ENCODE measurements around the gene CREB3L4. TPM values are rescaled to one million over a fixed set of nuclear protein-coding genes. Genes with fewer than 3 reads are reported as not detected.

Gene CREB3L4
- total and polyA plus RNA-seq, 4 donors = 1.4 to 10.7 (median 6.9) TPM

DNA sequence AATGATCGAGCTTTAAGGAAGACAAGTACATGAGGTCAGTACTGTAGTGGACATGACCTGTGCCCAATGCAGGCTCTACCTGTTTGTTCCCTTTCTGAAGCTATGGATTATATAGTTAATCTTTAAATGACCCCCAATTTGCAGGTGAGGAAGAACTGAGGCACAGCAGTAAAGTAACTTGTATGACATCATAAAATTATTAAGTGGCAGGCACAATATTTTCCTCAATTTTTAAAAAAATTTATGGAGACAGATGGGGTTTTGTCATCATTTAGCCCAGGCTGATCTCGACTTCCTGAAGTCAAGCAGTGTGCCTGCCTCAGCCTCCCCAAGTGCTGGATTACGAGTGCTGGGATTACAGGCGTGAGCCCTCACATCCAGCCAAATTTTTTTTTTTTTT, 41.3 kb upstream of the CREB3L4 start:
- Histone ChIP-seq H3K4me3 (ENCODE audit: low read length in 2 of 2) (no peak overlapping the region), H3K27ac (ENCODE audit: low read depth in 1 of 2, low read length in 2 of 2) (no peak overlapping the region), H3K27me3 (ENCODE audit: control insufficient read depth in 1 of 2, insufficient read depth in 2 of 2, low read length in 1 of 2) (no peaks in the 10 kb centered on the region), H3K9me3 (ENCODE audit: control insufficient read depth, low read length) (no peaks in the 10 kb centered on the region), H3K36me3 (ENCODE audit: control insufficient read depth in 1 of 2, insufficient read depth in 2 of 2, low read length in 1 of 2) (peaks cover 0 to 1% of the 10 kb centered on the region in 2 donors), H3K4me1 (ENCODE audit: control insufficient read depth in 1 of 2, insufficient read depth in 2 of 2, low read length in 2 of 2) (no peaks in the 10 kb centered on the region)
- DNase-seq (no peak), ATAC-seq (ENCODE audit: low FRiP score) (no peak)
- intact Hi-C loops (cut with DNase I) = loop anchor here in 1 of 2 donors (10.0 kb wide), 1 partner anchor 58 kb away; the partner anchor contains the start of gene RAB13
- 64 to 68% methylated on average over 4 of the region's 4 CpGs for WGBS, 2 donors

DNA sequence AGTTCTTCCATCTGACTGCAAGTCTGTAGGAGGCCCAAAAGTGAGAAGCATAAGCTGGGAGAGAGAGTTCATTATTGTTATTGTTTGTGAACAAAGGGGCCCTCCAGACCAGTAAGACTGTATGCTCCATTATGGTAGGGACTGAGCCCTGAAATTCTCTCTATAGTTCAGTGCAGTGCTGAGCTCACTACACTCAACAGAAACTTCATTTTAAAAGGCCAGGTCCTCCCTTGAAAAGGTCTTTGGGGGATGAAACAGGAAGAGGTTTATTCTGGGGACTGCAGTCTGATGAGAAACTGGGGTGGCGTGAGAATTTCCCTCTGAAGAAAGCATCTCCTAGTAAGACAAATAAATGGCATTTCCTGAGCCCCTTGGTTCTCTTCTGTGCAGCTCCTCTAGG, 39.5 kb upstream of the CREB3L4 start:
- H3K9me3 ChIP-seq (ENCODE audit: control insufficient read depth, low read length) = no peaks in the 10 kb centered on the region
- H3K4me1 ChIP-seq (ENCODE audit: control insufficient read depth in 1 of 2, insufficient read depth in 2 of 2, low read length in 2 of 2) = no peaks in the 10 kb centered on the region
- H3K27ac ChIP-seq (ENCODE audit: low read depth in 1 of 2, low read length in 2 of 2) = no peak overlapping the region
- intact Hi-C loops (cut with DNase I) = loop anchor here in 1 of 2 donors (10.0 kb wide), 1 partner anchor 57 kb away; the partner anchor contains the start of gene RAB13
- no peaks in the 10 kb centered on the region for H3K27me3 ChIP-seq (ENCODE audit: control insufficient read depth in 1 of 2, insufficient read depth in 2 of 2, low read length in 1 of 2)
- no peak overlapping the region for H3K4me3 ChIP-seq (ENCODE audit: low read length in 2 of 2)
- H3K36me3 ChIP-seq (ENCODE audit: control insufficient read depth in 1 of 2, insufficient read depth in 2 of 2, low read length in 1 of 2) = peaks cover 2 to 3% of the 10 kb centered on the region in 2 donors
- DNase-seq = no peak
- ATAC-seq (ENCODE audit: low FRiP score) = no peak
- 85 to 89% methylated on average over 1 of the region's 1 CpG for WGBS, 2 donors

GRCh38 chr1:153928791-153929341, 38.8 kb upstream of the CREB3L4 start:
- no peak for ATAC-seq (ENCODE audit: low FRiP score)
- WGBS, 2 donors = 57 to 65% methylated on average over 4 of the region's 4 CpGs
- Histone ChIP-seq H3K9me3 (ENCODE audit: control insufficient read depth, low read length) (no peaks in the 10 kb centered on the region), H3K36me3 (ENCODE audit: control insufficient read depth in 1 of 2, insufficient read depth in 2 of 2, low read length in 1 of 2) (peaks cover 3 to 5% of the 10 kb centered on the region in 2 donors), H3K4me3 (ENCODE audit: low read length in 2 of 2) (no peak overlapping the region), H3K27ac (ENCODE audit: low read depth in 1 of 2, low read length in 2 of 2) (no peak overlapping the region), H3K4me1 (ENCODE audit: control insufficient read depth in 1 of 2, insufficient read depth in 2 of 2, low read length in 2 of 2) (no peaks in the 10 kb centered on the region), H3K27me3 (ENCODE audit: control insufficient read depth in 1 of 2, insufficient read depth in 2 of 2, low read length in 1 of 2) (no peaks in the 10 kb centered on the region)
- intact Hi-C loops (cut with DNase I) = loop anchor here in 1 of 2 donors (10.0 kb wide), 1 partner anchor 56 kb away; the partner anchor contains the start of gene RAB13
- no peak for DNase-seq

DNA sequence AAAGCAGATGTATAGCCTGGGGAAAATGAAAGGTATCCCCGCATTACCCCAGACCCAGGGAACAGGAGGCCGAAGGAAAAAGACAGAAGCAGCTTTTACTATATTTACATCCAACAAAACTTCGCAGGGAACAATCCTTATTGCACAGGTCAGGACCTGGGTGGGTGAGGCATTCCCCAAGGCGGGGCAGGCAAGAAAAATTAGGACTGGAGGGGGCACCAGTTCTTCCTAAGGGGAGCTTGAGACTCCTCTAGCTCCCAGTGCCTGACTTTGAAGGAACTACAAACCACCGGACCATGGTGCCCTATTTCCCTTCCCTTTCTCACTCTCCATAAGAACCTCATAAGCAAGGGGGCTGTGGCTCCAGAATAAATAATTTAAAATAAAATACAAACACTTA, 38.3 kb upstream of the CREB3L4 start:
- ATAC-seq (ENCODE audit: low FRiP score) (no peak), DNase-seq (no peak)
- H3K4me1 ChIP-seq (ENCODE audit: control insufficient read depth in 1 of 2, insufficient read depth in 2 of 2, low read length in 2 of 2) = no peaks in the 10 kb centered on the region
- intact Hi-C loops (cut with DNase I) = loop anchor here in 1 of 2 donors (10.0 kb wide), 1 partner anchor 55 kb away; the partner anchor contains the start of gene RAB13
- H3K27me3 ChIP-seq (ENCODE audit: control insufficient read depth in 1 of 2, insufficient read depth in 2 of 2, low read length in 1 of 2) = no peaks in the 10 kb centered on the region
- H3K4me3 ChIP-seq (ENCODE audit: low read length in 2 of 2) = no peak overlapping the region
- no peaks in the 10 kb centered on the region for H3K9me3 ChIP-seq (ENCODE audit: control insufficient read depth, low read length)
- WGBS, 2 donors = 82 to 85% methylated on average over 5 of the region's 5 CpGs
- H3K36me3 ChIP-seq (ENCODE audit: control insufficient read depth in 1 of 2, insufficient read depth in 2 of 2, low read length in 1 of 2) = peaks cover 3 to 6% of the 10 kb centered on the region in 2 donors
- H3K27ac ChIP-seq (ENCODE audit: low read depth in 1 of 2, low read length in 2 of 2) = no peak overlapping the region

DNA sequence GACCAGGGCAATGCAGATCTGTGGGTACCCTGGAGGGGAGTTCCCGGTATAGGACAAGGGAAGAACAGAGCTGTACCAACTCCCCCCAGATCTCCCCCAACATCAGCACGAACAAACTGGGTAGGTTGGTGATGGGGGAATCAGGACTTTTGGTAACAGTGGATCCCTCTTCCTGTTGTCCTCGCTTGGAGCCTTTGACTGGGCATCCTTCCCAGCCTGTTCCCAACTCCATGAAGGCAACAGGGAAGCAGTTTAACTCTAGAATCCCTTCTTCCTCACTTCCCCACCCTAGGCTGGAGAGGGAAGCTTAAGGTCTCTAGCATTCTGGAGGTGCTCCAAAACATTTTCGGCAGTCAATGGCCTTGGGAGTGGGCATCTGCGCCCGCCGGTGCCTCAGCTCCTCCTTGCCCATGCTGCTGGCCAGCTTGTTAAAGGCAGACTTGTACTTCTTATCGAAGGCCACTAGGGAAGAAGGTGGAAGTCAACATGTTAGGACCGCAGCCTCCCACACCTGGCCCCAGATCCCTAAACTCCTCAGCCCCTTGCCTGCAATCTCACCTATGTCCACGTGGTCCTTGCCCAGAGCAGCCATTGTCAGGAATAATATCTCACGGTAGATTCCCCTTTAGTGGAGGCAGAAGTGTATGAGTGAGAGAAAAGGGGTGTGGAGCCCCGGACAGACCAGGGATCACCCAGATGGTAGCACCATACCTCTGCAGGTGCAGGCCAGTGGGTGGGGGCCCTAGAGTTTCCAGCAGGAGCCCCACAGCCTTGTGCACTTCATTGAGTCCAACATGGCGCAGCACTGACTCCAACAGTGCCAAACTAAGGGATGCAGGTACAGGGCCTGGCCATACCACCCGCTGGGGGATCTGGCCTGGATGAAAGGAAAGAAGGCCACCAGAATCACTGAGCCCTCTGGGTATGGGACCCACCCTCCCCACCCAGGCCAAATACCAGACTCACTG, 37.4 kb upstream of the CREB3L4 start:
- intact Hi-C loops (cut with DNase I) = loop anchor here in 1 of 2 donors (10.0 kb wide), 1 partner anchor 55 kb away; the partner anchor contains the start of gene RAB13

GRCh38 chr1:153932156-153933131, 35.3 kb upstream of the CREB3L4 start:
- 93 to 95% methylated on average over 18 of the region's 18 CpGs for WGBS, 2 donors
- Histone ChIP-seq H3K36me3 (ENCODE audit: control insufficient read depth in 1 of 2, insufficient read depth in 2 of 2, low read length in 1 of 2) (peaks cover 6 to 11% of the 10 kb centered on the region in 2 donors), H3K4me3 (ENCODE audit: low read length in 2 of 2) (no peak overlapping the region), H3K27me3 (ENCODE audit: control insufficient read depth in 1 of 2, insufficient read depth in 2 of 2, low read length in 1 of 2) (no peaks in the 10 kb centered on the region), H3K9me3 (ENCODE audit: control insufficient read depth, low read length) (no peaks in the 10 kb centered on the region), H3K4me1 (ENCODE audit: control insufficient read depth in 1 of 2, insufficient read depth in 2 of 2, low read length in 2 of 2) (no peaks in the 10 kb centered on the region), H3K27ac (ENCODE audit: low read depth in 1 of 2, low read length in 2 of 2) (no peak overlapping the region)
- intact Hi-C loops (cut with DNase I) = no loop called here
- peak in 1 of 2 donors; percentile 65 for DNase-seq
- no peak for ATAC-seq (ENCODE audit: low FRiP score)

More for the DNA sequence above, 37.4 kb upstream of the CREB3L4 start:
- ATAC-seq (ENCODE audit: low FRiP score) = no peak
- peak in 1 of 2 donors; percentile 40 for DNase-seq
- no peak overlapping the region for H3K4me3 ChIP-seq (ENCODE audit: low read length in 2 of 2)
- no peaks in the 10 kb centered on the region for H3K9me3 ChIP-seq (ENCODE audit: control insufficient read depth, low read length)
- no peaks in the 10 kb centered on the region for H3K4me1 ChIP-seq (ENCODE audit: control insufficient read depth in 1 of 2, insufficient read depth in 2 of 2, low read length in 2 of 2)
- WGBS, 2 donors = 82 to 88% methylated on average over 14 of the region's 14 CpGs
- peaks cover 6 to 7% of the 10 kb centered on the region in 2 donors for H3K36me3 ChIP-seq (ENCODE audit: control insufficient read depth in 1 of 2, insufficient read depth in 2 of 2, low read length in 1 of 2)
- no peaks in the 10 kb centered on the region for H3K27me3 ChIP-seq (ENCODE audit: control insufficient read depth in 1 of 2, insufficient read depth in 2 of 2, low read length in 1 of 2)
- no peak overlapping the region for H3K27ac ChIP-seq (ENCODE audit: low read depth in 1 of 2, low read length in 2 of 2)

DNA sequence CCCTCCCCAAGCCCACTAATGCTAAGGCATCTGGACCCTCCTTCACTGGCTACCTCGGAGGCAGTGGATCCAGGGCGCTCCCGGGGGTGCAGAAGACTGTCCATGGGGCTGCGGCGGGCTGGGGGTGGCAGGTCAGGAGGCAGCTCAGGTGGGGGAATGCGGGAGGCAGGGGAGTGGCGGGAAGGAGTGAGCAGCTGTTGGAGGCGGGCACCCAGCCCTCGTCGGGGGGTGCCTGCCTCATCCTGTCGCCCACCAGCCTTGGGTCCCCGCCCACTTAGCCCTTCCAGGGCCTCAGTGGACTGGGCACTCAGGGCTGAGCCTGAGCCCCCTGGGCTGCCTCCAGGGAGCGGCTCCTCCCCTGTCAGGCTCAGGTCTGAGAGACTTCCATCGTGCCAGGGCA, 34.3 kb upstream of the CREB3L4 start:
- Histone ChIP-seq H3K9me3 (ENCODE audit: control insufficient read depth, low read length) (no peaks in the 10 kb centered on the region), H3K4me3 (ENCODE audit: low read length in 2 of 2) (no peak overlapping the region), H3K27ac (ENCODE audit: low read depth in 1 of 2, low read length in 2 of 2) (no peak overlapping the region), H3K36me3 (ENCODE audit: control insufficient read depth in 1 of 2, insufficient read depth in 2 of 2, low read length in 1 of 2) (peaks cover 6 to 11% of the 10 kb centered on the region in 2 donors), H3K27me3 (ENCODE audit: control insufficient read depth in 1 of 2, insufficient read depth in 2 of 2, low read length in 1 of 2) (no peaks in the 10 kb centered on the region), H3K4me1 (ENCODE audit: control insufficient read depth in 1 of 2, insufficient read depth in 2 of 2, low read length in 2 of 2) (no peaks in the 10 kb centered on the region)
- WGBS, 2 donors = 88 to 95% methylated on average over 12 to 14 of the region's 14 CpGs
- DNase-seq = peak in 1 of 2 donors; percentile 67
- no peak for ATAC-seq (ENCODE audit: low FRiP score)
- intact Hi-C loops (cut with DNase I) = no loop called here

DNA sequence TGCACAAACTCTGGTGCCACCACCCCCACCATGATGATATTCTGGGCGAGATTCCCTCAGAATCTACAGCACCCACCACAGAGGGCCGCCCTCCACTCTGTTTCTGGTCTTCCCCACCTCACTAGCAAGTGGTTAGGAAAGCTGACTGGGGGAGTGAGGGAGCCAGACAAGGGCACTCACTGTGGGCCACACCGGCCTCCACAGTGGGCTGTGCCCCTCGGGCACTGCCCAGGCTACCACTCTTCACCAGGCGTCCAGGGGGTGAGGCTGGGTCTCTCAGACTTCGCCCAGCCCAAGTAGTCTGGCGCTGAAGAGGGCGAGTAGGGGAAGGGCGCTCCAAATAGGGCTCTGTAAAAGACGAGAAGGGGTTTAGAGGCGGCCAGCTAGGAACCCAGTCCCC, 33.7 kb upstream of the CREB3L4 start:
- Histone ChIP-seq H3K4me1 (ENCODE audit: control insufficient read depth in 1 of 2, insufficient read depth in 2 of 2, low read length in 2 of 2) (no peaks in the 10 kb centered on the region), H3K9me3 (ENCODE audit: control insufficient read depth, low read length) (no peaks in the 10 kb centered on the region), H3K4me3 (ENCODE audit: low read length in 2 of 2) (no peak overlapping the region), H3K27me3 (ENCODE audit: control insufficient read depth in 1 of 2, insufficient read depth in 2 of 2, low read length in 1 of 2) (no peaks in the 10 kb centered on the region), H3K36me3 (ENCODE audit: control insufficient read depth in 1 of 2, insufficient read depth in 2 of 2, low read length in 1 of 2) (peaks cover 6 to 11% of the 10 kb centered on the region in 2 donors), H3K27ac (ENCODE audit: low read depth in 1 of 2, low read length in 2 of 2) (no peak overlapping the region)
- DNase-seq = peak in 1 of 2 donors; percentile 37
- no peak for ATAC-seq (ENCODE audit: low FRiP score)
- intact Hi-C loops (cut with DNase I) = no loop called here
- WGBS, 2 donors = 93 to 98% methylated on average over 11 of the region's 11 CpGs

Measured in aorta (tissue), 5 donors.